ENCODE data around the gene CALB2.

- TF ChIP-seq, protein P1, sequence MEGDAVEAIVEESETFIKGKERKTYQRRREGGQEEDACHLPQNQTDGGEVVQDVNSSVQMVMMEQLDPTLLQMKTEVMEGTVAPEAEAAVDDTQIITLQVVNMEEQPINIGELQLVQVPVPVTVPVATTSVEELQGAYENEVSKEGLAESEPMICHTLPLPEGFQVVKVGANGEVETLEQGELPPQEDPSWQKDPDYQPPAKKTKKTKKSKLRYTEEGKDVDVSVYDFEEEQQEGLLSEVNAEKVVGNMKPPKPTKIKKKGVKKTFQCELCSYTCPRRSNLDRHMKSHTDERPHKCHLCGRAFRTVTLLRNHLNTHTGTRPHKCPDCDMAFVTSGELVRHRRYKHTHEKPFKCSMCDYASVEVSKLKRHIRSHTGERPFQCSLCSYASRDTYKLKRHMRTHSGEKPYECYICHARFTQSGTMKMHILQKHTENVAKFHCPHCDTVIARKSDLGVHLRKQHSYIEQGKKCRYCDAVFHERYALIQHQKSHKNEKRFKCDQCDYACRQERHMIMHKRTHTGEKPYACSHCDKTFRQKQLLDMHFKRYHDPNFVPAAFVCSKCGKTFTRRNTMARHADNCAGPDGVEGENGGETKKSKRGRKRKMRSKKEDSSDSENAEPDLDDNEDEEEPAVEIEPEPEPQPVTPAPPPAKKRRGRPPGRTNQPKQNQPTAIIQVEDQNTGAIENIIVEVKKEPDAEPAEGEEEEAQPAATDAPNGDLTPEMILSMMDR (IDR thresholded peaks at IDR 0.05), result no peak
- TF ChIP-seq POLR2A (IDR thresholded peaks at IDR 0.05), result no peak
Observed at GRCh38 chr16:71384073-71384724, 25.7 kb downstream of the CALB2 start.

All from sigmoid colon (tissue), 3 donors.